GM18873 (cell line): ENCODE measurements around the gene MMAB.

Experiments
- ATAC-seq: cut with Tn5 transposase; IDR thresholded peaks from one replicate; pipeline ENCODE4 v1.9.1; 2021; ENCODE audit warnings: mild to moderate bottlenecking, moderate library complexity, moderate number of reproducible peaks; ENCODE audit not compliant: unreplicated experiment, low FRiP score

Gene MMAB

DNA sequence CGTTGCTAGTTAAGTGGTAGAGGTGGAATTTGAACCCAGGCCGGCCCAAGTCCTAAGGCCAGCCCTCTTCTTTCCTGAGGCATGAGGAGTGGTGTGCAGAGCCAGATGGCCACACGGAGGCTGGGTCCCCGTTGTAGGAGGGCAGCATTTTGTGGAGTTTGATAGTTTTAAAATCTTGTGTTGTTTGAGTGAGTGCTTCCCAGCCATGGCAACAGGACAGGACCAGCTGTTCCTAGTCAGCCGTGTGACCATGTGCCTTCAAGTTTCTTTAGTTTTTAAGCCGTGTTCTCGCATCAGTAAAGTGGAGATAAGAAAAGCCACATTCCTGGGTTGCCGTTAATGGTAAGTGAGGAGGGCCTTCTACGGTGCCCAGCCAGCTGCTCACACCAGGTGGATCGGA, 51.5 kb downstream of the MMAB start:
- no peak for ATAC-seq

GRCh38 chr12:109519787-109520186, 53.5 kb downstream of the MMAB start:
- ATAC-seq, result no peak

GRCh38 chr12:109518820-109519665, 54.3 kb downstream of the MMAB start:
- no peak for ATAC-seq

- ATAC-seq, result no peak
These were observed 55.7 kb downstream of the MMAB start for GRCh38 chr12:109517619-109518018.

DNA sequence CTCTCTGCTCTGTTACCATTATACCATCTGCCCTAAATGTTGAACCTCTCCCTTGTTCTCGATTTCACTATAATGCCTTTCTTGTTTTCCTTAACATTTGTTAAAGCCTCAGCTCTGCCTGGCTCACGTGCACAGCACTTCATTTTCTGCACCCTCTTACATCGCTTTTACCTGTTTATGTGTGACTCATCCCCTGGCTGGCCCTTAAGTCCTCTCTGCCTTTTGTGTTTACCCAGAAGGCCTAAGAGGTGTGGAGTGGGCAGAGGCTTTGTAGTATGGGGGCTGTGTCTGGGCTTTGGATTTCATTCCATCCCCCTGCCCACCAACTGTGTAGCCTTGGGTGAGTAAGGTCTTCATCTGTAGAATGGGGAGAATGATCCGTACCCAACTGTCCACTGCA, 59.3 kb downstream of the MMAB start:
- ATAC-seq, result no peak

GRCh38 chr12:109513051-109513450, 60.3 kb downstream of the MMAB start:
- ATAC-seq, result no peak

- no peak for ATAC-seq
These were observed 60.7 kb downstream of the MMAB start for GRCh38 chr12:109512608-109513007.

DNA sequence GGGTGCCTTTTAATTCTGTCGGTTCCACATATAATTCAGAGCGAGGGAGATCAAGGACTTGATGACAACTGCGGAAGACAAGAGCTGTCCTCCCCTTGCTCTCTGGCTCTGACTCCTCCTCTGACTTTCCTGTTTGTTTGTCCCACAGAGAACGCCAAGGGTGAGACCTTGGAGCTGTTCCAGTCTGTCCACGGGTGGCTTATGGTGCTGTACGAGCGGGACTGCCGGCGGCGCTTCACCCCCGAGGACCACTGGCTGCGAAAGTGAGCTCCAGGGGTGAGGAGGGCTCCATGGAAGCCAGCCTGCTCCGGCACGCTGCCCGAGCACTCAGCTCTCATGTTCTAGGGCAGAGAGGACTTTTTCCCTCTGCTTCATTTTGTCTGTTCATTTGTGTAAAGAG, 63.1 kb downstream of the MMAB start:
- ATAC-seq, result no peak

DNA sequence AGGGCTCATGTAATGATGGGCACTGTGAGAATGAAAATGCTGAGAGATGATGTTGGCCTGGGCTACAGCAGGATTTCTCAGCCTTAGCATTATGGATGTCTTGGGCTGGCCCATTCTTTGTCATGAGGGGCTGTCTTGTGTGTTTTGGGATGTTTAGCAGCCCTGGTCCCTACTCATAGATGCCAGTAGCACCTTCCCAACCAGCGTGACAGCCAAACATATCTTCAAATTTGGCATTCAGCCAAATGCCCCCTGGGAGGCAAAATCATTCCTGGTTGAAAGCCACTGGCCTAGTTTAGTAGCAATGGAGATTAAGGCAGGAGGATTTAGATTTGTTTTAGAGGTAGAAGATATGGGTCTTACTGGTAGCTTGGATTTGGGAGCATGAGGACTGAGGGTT, 69.2 kb downstream of the MMAB start:
- no peak for ATAC-seq
